Endothelial cell of umbilical vein (primary cell): ENCODE measurements around the gene RBM4B.

Experiments
- EZH2 ChIP-seq: IDR thresholded peaks from 2 replicates; pipeline ENCODE4 v1.6.1; 2012; ENCODE audit warnings: borderline replicate concordance, low read depth, mild to moderate bottlenecking, moderate library complexity, low read length, inconsistent platforms; ENCODE audit not compliant: severe bottlenecking
- FOS ChIP-seq: IDR thresholded peaks from 2 replicates; pipeline ENCODE4 v1.6.1; 2011; ENCODE audit warnings: mild to moderate bottlenecking, low read length, moderate library complexity, borderline replicate concordance; ENCODE audit not compliant: insufficient read depth
- GATA2 ChIP-seq: IDR thresholded peaks from 2 replicates; pipeline ENCODE4 v1.7.0; 2011; ENCODE audit warnings: low read depth, mild to moderate bottlenecking, moderate library complexity, mixed read lengths, low read length; ENCODE audit not compliant: insufficient read length, insufficient read depth
- JUN ChIP-seq: IDR thresholded peaks from 2 replicates; pipeline ENCODE4 v1.6.1; 2011; ENCODE audit warnings: borderline replicate concordance, low read depth; ENCODE audit not compliant: insufficient read length, insufficient read depth
- MYC ChIP-seq: IDR thresholded peaks from one replicate; pipeline ENCODE4 v1.6.1; 2011; ENCODE audit warnings: mild to moderate bottlenecking, low read depth, low read length
- POLR2A ChIP-seq: IDR thresholded peaks from 2 replicates; pipeline ENCODE4 v1.6.1; 2012; ENCODE audit warnings: low read depth, mild to moderate bottlenecking, control low read depth, low read length
- POLR2AphosphoS5 ChIP-seq: IDR thresholded peaks from 2 replicates; pipeline ENCODE4 v1.6.1; 2012; ENCODE audit warnings: low read depth, mild to moderate bottlenecking, control low read depth, low read length, moderate library complexity; ENCODE audit not compliant: insufficient read depth
- TF ChIP-seq, protein P1 (sequence below), 2 donors: IDR thresholded peaks; 1 replicate in 1 of 2; 2 replicates in 1 of 2; pipeline ENCODE4 v1.5.1; 2011; ENCODE audit warnings: low read length in 2 of 2, mild to moderate bottlenecking in 2 of 2, moderate library complexity in 2 of 2, control low read depth in 1 of 2, inconsistent platforms in 1 of 2, low read depth in 1 of 2; ENCODE audit not compliant: insufficient read depth in 1 of 2; ENCODE audit errors: extremely low read depth in 1 of 2
- TF ChIP-seq, protein P2 (sequence below): IDR thresholded peaks from 2 replicates; pipeline ENCODE4 v1.6.1; 2011; ENCODE audit not compliant: insufficient read depth, insufficient read length

DNA sequence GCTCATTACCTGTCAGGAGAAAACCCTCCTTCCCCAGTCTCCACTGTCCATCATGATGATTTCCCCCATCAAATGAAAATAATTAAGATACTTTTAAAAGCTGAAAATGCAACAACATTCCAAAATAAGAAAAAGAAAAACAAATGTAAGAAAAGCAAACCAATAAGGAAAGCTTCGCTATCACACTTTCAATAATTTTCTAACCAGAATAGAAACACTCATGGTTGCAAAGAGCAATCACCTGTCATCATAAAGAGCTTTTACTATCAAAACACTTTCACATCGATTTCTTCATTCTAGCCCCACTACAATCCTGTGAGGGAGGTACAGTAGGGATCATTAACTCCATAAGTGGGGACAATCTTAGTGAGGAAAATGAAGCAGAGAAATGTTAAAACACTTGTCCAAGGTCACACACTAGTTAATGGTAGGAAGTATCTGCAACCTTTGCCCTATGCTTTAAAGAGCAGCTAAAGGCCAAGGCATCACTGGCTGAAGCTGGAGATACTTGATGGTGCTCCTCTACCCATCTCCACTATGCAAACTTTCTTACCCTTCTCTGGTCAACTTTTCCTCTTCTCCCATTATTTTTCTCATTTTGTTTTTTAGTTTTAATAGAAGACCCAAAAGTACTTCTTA, 2.6 kb downstream of the RBM4B start:
- TF ChIP-seq, protein P1, sequence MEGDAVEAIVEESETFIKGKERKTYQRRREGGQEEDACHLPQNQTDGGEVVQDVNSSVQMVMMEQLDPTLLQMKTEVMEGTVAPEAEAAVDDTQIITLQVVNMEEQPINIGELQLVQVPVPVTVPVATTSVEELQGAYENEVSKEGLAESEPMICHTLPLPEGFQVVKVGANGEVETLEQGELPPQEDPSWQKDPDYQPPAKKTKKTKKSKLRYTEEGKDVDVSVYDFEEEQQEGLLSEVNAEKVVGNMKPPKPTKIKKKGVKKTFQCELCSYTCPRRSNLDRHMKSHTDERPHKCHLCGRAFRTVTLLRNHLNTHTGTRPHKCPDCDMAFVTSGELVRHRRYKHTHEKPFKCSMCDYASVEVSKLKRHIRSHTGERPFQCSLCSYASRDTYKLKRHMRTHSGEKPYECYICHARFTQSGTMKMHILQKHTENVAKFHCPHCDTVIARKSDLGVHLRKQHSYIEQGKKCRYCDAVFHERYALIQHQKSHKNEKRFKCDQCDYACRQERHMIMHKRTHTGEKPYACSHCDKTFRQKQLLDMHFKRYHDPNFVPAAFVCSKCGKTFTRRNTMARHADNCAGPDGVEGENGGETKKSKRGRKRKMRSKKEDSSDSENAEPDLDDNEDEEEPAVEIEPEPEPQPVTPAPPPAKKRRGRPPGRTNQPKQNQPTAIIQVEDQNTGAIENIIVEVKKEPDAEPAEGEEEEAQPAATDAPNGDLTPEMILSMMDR (IDR thresholded peaks at IDR 0.05; ENCODE audit: extremely low read depth in 1 of 2, insufficient read depth in 1 of 2, low read depth in 1 of 2, low read length in 2 of 2): no peak
- no peak for TF ChIP-seq POLR2A
- no peak for TF ChIP-seq FOS
- TF ChIP-seq JUN: no peak
- TF ChIP-seq EZH2: no peak
- TF ChIP-seq, protein P2, sequence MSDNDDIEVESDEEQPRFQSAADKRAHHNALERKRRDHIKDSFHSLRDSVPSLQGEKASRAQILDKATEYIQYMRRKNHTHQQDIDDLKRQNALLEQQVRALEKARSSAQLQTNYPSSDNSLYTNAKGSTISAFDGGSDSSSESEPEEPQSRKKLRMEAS: no peak
- no peak for TF ChIP-seq POLR2AphosphoS5
- no peak for TF ChIP-seq MYC
- no peak for TF ChIP-seq GATA2
